T47D (cell line): Measurements from ENCODE around the gene MCFD2.
"Not testable (repeated sequence)": the region's sequence is repeated elsewhere in the genome, so short reads cannot be mapped to it uniquely, and the experiment has no call there.

Experiments used
- DNase-seq, 2 experiments: peaks; one replicate each; pipeline versions ENCODE4 v3.0.0 to v3.0.0-alpha.2; 2011 to 2012; ENCODE audit warnings: low read depth in 1 of 2, low spot score in 1 of 2
- JUND ChIP-seq: IDR thresholded peaks from 2 replicates; pipeline ENCODE4 v1.6.1; 2012; ENCODE audit warnings: low read depth
- in situ Hi-C: cut with HindIII; loops from 2 replicates; pipeline ENCODE4 v1.10.0; 2016; ENCODE audit warnings: low sequenced_read_pairs, low pct_unique_long_range_greater_than_20kb

MCFD2 gene

GRCh38 chr2:46887028-46887885 lies 28.3 kb downstream of the MCFD2 start:
- no peak for TF ChIP-seq JUND
- no peak for DNase-seq
- in situ Hi-C loops, result no loop called here

DNA sequence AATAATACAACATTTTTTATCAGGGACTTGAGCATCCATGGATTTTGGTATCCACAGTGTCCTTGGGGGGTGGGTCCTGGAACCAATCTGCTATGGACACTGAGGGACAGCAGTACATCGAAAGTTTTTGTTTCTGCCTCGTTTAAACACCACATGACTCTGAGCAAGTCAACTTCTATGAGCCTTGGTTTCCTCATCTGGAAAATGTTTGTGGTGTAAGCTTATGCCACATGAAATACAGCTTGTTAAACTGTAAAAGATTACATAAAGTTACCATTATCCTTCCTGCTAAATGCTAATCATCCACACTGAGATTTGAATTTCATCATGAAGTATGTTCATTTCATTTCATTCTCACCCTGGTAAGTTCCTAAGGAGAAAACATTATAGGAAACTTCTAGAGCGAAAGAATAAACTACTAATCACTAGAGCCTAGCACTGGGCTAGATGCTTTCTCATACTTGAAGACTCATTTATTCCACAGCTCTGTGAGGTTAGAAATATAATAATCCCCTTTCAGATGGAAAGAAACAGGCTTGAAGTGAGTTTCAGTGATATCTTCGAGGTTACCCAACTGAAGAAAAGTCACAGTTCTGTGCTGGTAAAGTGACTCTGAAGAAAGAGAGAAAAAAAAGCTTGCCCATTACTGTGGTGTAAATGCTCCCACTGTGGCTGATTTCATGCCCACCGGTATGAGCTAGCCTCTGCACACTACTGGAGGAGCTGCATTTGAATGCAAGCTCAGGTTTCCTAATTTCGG lies 29.2 kb downstream of the MCFD2 start:
- no peak for DNase-seq
- in situ Hi-C loops, result no loop called here
- no peak for TF ChIP-seq JUND

DNA sequence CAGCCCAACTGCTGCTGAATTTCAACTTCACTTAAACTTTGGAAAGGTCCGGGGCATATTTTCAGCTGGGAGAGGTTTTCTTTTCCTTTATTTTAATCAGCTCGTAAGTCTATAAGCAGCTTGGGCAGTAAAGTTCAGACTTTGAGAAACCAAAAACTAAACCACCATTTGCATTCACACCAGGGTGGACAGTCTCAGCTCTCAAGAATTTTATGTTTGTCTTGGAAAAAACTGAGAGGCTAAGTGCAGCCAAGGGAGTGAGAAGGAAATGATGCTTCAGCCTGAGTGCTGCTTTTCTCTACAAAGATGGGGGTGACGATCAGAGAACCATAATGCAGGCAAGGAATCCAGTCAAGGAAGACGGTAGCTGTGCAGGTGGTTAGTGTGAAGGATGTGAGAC lies 30.2 kb downstream of the MCFD2 start:
- in situ Hi-C loops, result no loop called here
- no peak for DNase-seq
- no peak for TF ChIP-seq JUND

GRCh38 chr2:46879511-46879910 lies 36.1 kb downstream of the MCFD2 start:
- TF ChIP-seq JUND, result no peak
- DNase-seq, result no peak
- in situ Hi-C loops, result no loop called here

GRCh38 chr2:46878886-46879285 lies 36.7 kb downstream of the MCFD2 start:
- no peak for TF ChIP-seq JUND
- no peak for DNase-seq
- in situ Hi-C loops, result no loop called here

GRCh38 chr2:46878240-46878877 lies 37.2 kb downstream of the MCFD2 start:
- DNase-seq, result no peak
- in situ Hi-C loops, result no loop called here
- no peak for TF ChIP-seq JUND

DNA sequence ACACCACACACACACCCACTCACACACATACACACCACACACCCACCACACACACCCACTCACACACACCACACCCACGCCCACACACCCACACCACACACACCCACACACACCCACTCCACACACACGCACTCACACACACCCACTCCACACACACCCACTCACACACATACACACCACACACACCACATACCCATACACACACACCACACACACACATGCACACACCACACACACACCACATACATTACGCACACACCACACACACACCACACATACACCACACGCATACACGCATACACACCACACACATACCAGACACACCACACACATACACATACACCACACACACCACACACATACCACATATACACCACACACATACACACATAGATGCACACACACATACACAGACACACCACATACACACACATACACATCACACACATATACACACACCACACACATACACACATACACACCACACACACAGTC lies 37.9 kb downstream of the MCFD2 start:
- in situ Hi-C loops, result no loop called here
- DNase-seq, result no peak
- no peak for TF ChIP-seq JUND

DNA sequence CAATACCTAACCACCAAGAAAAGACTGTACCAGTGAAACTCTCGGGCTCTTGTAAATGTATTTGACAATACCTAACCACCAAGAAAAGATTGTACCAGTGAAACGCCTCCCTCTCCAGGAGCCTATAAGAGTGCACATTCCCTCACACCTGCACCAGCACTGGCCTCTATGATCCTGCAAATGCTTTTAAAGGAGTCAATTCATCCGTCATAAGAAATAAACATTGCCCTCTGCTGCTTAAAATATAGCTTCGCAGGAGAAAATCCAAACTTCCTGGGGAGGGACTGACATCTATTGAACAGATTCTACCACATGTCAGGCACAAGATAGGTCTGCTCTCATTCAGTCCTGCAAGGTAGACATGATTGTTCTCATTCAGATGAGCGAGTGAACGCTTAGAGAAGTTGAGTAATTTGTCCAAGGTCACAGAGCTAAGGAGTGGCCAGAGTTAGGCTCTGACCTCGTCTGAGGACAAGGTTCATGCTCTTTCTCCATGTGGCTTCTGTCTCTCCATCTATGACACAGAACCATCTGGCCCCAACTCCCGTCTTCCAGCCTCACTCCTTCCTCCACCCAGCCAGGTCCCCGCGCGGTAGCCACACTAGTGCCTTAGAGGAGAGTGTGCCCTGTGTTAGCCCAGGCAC lies 38.7 kb downstream of the MCFD2 start:
- peak; percentile 48 to 81 for DNase-seq
- in situ Hi-C loops, result no loop called here
- TF ChIP-seq JUND, result no peak

GRCh38 chr2:46875962-46876689 lies 39.5 kb downstream of the MCFD2 start:
- in situ Hi-C loops, DNase-seq: not testable (repeated sequence)

DNA sequence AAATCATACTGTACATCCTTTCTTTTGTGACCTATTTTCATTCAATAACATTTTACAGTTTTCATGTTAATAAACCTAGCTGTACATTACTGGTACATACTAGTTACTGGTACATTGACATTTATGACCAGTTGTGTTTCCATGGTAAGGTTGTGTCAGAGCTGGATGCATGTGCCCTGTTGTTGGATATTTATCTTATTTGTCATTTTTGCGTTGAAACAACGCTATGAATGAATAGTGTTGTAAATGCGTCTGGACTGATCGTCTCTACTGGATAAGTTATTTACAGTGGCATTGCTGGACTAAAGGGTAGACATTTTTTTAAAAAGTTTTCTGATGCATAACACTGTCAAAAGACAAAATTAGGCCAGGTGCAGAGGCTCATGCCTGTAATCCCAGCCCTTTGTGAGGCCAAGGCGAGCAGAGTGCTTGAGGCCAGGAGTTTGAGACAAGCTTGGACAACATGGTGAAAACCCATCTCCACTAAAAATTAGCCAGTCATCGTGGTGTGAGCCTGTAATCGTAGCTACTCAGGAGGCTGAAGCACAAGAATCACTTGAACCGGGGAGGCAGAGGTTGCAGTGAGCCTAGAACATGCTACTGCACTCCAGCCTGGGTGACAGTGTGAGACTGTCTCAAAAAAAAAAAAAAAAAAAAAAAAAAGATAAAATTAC lies 40.2 kb downstream of the MCFD2 start:
- TF ChIP-seq JUND, result no peak
- DNase-seq, result no peak
- in situ Hi-C loops, result no loop called here

- DNase-seq, result no peak
- no peak for TF ChIP-seq JUND
- in situ Hi-C loops, result no loop called here
These were observed 41.2 kb downstream of the MCFD2 start for GRCh38 chr2:46874236-46874929.
